ENCODE results near the gene COA7. TPM values are rescaled to one million over a fixed set of nuclear protein-coding genes. Genes with fewer than 3 reads are reported as not detected.

Gene COA7
- total and polyA plus RNA-seq, 4 experiments from 2014 or later, result 2.3 to 5.3 (median 3.4) TPM

DNA sequence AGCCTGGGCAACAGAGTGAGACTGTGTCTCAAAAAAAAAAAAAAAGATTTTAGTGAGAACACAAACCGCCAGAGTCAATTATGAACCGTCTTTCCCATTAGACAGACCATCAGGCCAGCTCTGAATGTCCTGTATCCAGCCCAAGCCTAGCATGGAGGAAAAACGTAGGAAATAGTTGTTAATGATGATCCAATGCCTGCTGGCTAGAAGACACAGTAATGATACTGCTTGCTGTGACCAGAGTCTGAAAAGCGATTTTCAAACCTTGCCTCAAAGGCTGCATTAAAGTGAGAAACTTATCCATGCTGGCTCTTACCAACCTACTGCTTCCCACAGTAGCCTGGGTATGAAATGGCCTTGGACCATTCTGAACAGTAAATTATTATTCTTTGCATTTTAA lies 17.0 kb downstream of the COA7 start:
- ChIA-PET POLR2A (ENCODE audit: partially characterized antibody) (no interaction called here), CTCF (ENCODE audit: partially characterized antibody) (no interaction called here)
- DNase-seq, result no peak
- Mint-ChIP-seq H3K27ac (peak overlapping the region in 1 of 7 donors; percentile 29), H3K27me3 (no peaks in the 10 kb centered on the region), H3K4me1 (peaks cover 3 to 11% (median 7%) of the 10 kb centered on the region in 4 donors), H3K9me3 (no peaks in the 10 kb centered on the region), H3K4me3 (no peak overlapping the region), H3K36me3 (peaks cover 11 to 29% of the 10 kb centered on the region in 2 donors)
- Histone ChIP-seq H3K36me3 (ENCODE audit: insufficient read depth, low read length) (no peaks in the 10 kb centered on the region), H3K27me3 (ENCODE audit: insufficient read depth, low read length) (no peaks in the 10 kb centered on the region), H3K4me1 (ENCODE audit: insufficient read depth, low read length) (peaks cover 6% of the 10 kb centered on the region), H3K9me3 (ENCODE audit: control insufficient read depth in 1 of 2, low read length in 2 of 2) (no peaks in the 10 kb centered on the region), H3K27ac (ENCODE audit: low read depth, low read length) (no peak overlapping the region), H3K4me3 (ENCODE audit: low read length in 2 of 2) (no peak overlapping the region)
- intact Hi-C loops (cut with micrococcal nuclease), result loop anchor here (10.0 kb wide), 1 partner anchor 76 kb away; the partner anchor contains the start of gene GPX7

DNA sequence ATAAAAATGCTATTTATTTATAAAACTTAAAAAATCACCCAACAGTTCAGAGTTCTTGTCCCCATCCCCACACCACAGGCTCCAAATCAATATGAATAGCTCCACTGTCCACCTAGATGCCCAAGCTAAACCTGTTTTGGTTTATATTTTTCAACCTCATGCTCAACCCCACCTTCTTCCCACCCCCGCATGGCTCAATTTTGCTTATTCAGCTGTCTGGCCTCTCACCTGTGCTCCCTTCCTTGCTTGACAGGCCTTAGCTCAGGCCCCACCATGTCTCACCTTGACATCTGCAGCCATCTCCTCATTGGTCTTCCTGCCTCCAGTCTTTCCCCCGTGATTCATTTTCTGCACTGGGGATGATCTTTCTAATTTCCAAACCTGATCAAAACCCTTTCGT lies 17.8 kb downstream of the COA7 start:
- CTCF ChIA-PET (ENCODE audit: partially characterized antibody), result no interaction called here
- H3K4me1 Mint-ChIP-seq, result peaks cover 0 to 7% (median 2%) of the 10 kb centered on the region in 4 donors
- no peak overlapping the region for H3K4me3 ChIP-seq (ENCODE audit: low read length in 2 of 2)
- H3K36me3 Mint-ChIP-seq, result peaks cover 11 to 28% of the 10 kb centered on the region in 2 donors
- H3K27ac Mint-ChIP-seq, result peak overlapping the region in 6 of 7 donors; percentile 5 to 82 (median 53)
- no peaks in the 10 kb centered on the region for H3K36me3 ChIP-seq (ENCODE audit: insufficient read depth, low read length)
- H3K27me3 Mint-ChIP-seq, result no peaks in the 10 kb centered on the region
- H3K4me1 ChIP-seq (ENCODE audit: insufficient read depth, low read length), result no peaks in the 10 kb centered on the region
- POLR2A ChIA-PET (ENCODE audit: partially characterized antibody), result no interaction called here
- no peak overlapping the region for H3K27ac ChIP-seq (ENCODE audit: low read depth, low read length)
- intact Hi-C loops (cut with micrococcal nuclease), result loop anchor here (10.0 kb wide), 1 partner anchor 76 kb away; the partner anchor contains the start of gene GPX7
- no peak overlapping the region for H3K4me3 Mint-ChIP-seq
- no peaks in the 10 kb centered on the region for H3K27me3 ChIP-seq (ENCODE audit: insufficient read depth, low read length)
- no peaks in the 10 kb centered on the region for H3K9me3 Mint-ChIP-seq
- H3K9me3 ChIP-seq (ENCODE audit: control insufficient read depth in 1 of 2, low read length in 2 of 2), result no peaks in the 10 kb centered on the region
- DNase-seq, result no peak

DNA sequence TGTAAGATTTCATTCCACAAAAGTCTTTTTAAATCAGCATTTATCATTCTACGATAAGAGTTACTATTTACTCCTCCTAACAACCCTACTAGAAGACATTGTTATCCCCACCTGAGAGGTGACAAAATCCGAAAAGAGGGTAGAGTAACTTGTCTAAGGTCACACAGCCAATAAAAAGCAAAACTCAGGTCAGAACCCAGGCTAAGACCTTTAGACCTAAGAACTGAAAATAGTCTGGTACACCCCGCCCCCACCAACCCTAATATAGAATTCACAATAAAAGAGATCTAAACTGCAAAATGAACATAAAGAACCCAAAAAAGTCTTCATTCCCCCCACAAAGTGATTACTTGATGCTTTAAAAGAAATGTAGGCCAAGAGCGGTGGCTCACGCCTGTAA lies 18.6 kb downstream of the COA7 start:
- Histone ChIP-seq H3K4me3 (ENCODE audit: low read length in 2 of 2) (no peak overlapping the region), H3K27me3 (ENCODE audit: insufficient read depth, low read length) (no peaks in the 10 kb centered on the region), H3K4me1 (ENCODE audit: insufficient read depth, low read length) (peaks cover 3% of the 10 kb centered on the region), H3K9me3 (ENCODE audit: control insufficient read depth in 1 of 2, low read length in 2 of 2) (no peaks in the 10 kb centered on the region), H3K27ac (ENCODE audit: low read depth, low read length) (no peak overlapping the region), H3K36me3 (ENCODE audit: insufficient read depth, low read length) (peaks cover 4% of the 10 kb centered on the region)
- DNase-seq, result no peak
- Mint-ChIP-seq H3K9me3 (no peaks in the 10 kb centered on the region), H3K4me3 (no peak overlapping the region), H3K27ac (peak overlapping the region in 4 of 7 donors; percentile 25 to 70 (median 53)), H3K36me3 (peaks cover 18 to 35% of the 10 kb centered on the region in 2 donors), H3K4me1 (peaks cover 0 to 8% (median 6%) of the 10 kb centered on the region in 4 donors), H3K27me3 (no peaks in the 10 kb centered on the region)
- CTCF ChIA-PET (ENCODE audit: partially characterized antibody), result no interaction called here
- intact Hi-C loops (cut with micrococcal nuclease), result no loop called here
- POLR2A ChIA-PET (ENCODE audit: partially characterized antibody), result no interaction called here

DNA sequence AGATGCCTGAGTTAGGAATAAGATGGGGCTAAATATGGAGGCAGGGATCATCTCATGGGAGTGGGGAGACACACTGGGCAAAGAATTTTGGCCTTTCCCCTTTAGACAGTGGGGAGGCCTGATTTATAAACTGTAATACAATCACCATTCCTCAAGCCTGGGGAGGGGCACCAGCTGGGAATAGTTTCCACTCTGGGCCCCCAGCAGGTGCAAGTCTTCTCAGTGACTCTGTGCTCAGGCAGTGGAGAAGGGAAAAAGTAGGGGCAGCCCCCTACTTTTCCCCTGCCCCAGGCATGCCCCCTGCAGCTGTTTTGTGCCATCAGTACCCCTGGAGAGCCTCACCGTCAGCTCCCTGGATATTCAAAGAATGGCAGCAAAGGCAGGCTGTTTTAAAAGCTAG lies 19.1 kb downstream of the COA7 start:
- H3K36me3 ChIP-seq (ENCODE audit: insufficient read depth, low read length), result peaks cover 6% of the 10 kb centered on the region
- Mint-ChIP-seq H3K4me3 (no peak overlapping the region), H3K36me3 (peaks cover 18 to 36% of the 10 kb centered on the region in 2 donors), H3K9me3 (no peaks in the 10 kb centered on the region), H3K4me1 (peaks cover 0 to 11% (median 8%) of the 10 kb centered on the region in 4 donors), H3K27ac (peak overlapping the region in 4 of 7 donors; percentile 57 to 80 (median 68)), H3K27me3 (no peaks in the 10 kb centered on the region)
- H3K4me3 ChIP-seq (ENCODE audit: low read length in 2 of 2), result no peak overlapping the region
- POLR2A ChIA-PET (ENCODE audit: partially characterized antibody), result no interaction called here
- H3K4me1 ChIP-seq (ENCODE audit: insufficient read depth, low read length), result peaks cover 7% of the 10 kb centered on the region
- no peak for DNase-seq
- CTCF ChIA-PET (ENCODE audit: partially characterized antibody), result no interaction called here
- no peak overlapping the region for H3K27ac ChIP-seq (ENCODE audit: low read depth, low read length)
- no peaks in the 10 kb centered on the region for H3K27me3 ChIP-seq (ENCODE audit: insufficient read depth, low read length)
- intact Hi-C loops (cut with micrococcal nuclease), result no loop called here
- H3K9me3 ChIP-seq (ENCODE audit: control insufficient read depth in 1 of 2, low read length in 2 of 2), result no peaks in the 10 kb centered on the region

DNA sequence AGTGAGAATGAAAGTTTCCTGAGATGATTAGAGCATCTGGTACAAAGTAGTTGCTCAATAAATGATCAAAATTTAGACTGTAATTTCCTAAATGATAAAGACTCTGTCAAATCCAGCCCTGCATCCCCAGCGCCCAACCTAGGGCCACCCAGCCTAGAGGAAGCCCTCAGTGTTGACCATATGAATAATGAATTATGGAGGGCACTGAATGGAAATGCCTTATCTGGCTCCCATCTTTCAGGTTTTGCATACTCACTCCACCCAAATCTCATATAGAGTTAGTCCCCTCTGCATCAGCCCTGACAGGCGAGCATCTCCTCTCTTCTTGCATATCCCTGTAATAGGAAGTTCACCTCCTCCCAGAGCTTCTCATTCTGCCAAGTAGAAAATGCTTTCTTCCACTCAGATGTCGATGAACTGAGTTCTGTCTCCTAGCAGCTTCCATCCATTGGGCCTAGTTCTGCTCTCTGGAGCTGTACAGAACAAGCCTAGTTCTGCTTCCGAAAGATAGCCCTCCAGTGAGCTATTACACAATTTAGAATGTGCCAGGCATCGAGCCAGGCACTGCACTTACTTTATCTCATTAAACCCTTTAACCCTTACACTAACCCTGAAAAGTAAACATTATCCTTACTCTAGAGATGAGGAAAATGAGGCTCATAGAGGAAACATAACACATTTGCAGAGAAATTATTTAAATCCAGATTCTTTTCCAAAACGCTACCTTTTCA lies 20.9 kb downstream of the COA7 start:
- Histone ChIP-seq H3K27ac (ENCODE audit: low read depth, low read length) (no peak overlapping the region), H3K9me3 (ENCODE audit: control insufficient read depth in 1 of 2, low read length in 2 of 2) (no peaks in the 10 kb centered on the region), H3K4me3 (ENCODE audit: low read length in 2 of 2) (no peak overlapping the region), H3K4me1 (ENCODE audit: insufficient read depth, low read length) (peaks cover 7% of the 10 kb centered on the region), H3K27me3 (ENCODE audit: insufficient read depth, low read length) (no peaks in the 10 kb centered on the region), H3K36me3 (ENCODE audit: insufficient read depth, low read length) (peaks cover 6% of the 10 kb centered on the region)
- H3K9me3 Mint-ChIP-seq, result no peaks in the 10 kb centered on the region
- intact Hi-C loops (cut with micrococcal nuclease), result no loop called here
- peaks cover 17 to 40% of the 10 kb centered on the region in 2 donors for H3K36me3 Mint-ChIP-seq
- ChIA-PET POLR2A (ENCODE audit: partially characterized antibody) (no interaction called here), CTCF (ENCODE audit: partially characterized antibody) (no interaction called here)
- peak overlapping the region in 6 of 7 donors; percentile 9 to 79 (median 17) for H3K27ac Mint-ChIP-seq
- DNase-seq, result no peak
- H3K27me3 Mint-ChIP-seq, result no peaks in the 10 kb centered on the region
- no peak overlapping the region for H3K4me3 Mint-ChIP-seq
- H3K4me1 Mint-ChIP-seq, result peaks cover 3 to 11% (median 8%) of the 10 kb centered on the region in 4 donors

DNA sequence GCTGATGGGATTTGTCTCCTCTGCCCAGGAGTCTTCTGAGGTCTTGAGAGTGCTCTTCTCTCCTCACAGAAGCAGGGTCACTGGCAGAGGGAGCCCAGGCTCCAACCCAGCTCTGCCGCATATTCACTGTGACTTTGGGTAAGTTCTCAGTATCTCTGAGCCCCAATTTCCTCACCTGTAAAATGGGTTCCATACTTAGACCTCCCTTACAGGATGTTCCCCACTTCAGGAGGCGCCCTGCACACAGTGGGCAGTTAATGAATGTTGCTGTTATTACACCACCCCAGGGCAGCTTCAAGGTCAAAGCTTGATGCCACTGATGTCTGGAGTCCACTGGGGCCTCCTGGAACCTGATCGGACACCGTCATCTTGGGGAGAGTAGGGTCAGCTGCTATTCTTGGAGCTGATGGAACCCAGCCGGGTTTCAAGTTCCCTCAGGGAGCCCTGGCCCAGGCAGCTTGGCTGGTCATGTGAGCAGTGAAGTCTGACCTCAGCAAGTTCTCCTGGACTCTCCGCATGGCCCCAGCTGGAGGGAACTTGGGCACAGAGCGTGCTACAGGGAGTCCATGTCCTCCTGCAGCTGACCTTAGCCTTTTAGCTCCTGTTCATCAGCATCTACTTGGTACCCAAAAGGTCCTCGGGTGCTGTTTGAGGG lies 21.8 kb downstream of the COA7 start:
- CTCF ChIA-PET (ENCODE audit: partially characterized antibody), result interaction anchor here (1.3 kb wide), 1 partner anchor 10 kb away, joined by 5 read pairs; no protein-coding TSS in a partner anchor

More for the DNA sequence above, 21.8 kb downstream of the COA7 start:
- H3K9me3 Mint-ChIP-seq, result no peaks in the 10 kb centered on the region
- intact Hi-C loops (cut with micrococcal nuclease), result no loop called here
- H3K4me1 Mint-ChIP-seq, result peaks cover 3 to 11% (median 8%) of the 10 kb centered on the region in 4 donors
- peak overlapping the region in 1 of 7 donors; percentile 15 for H3K27ac Mint-ChIP-seq
- H3K36me3 Mint-ChIP-seq, result peaks cover 17 to 40% of the 10 kb centered on the region in 2 donors
- DNase-seq, result no peak
- no peak overlapping the region for H3K4me3 Mint-ChIP-seq
- H3K36me3 ChIP-seq (ENCODE audit: insufficient read depth, low read length), result peaks cover 6% of the 10 kb centered on the region
- no peaks in the 10 kb centered on the region for H3K27me3 ChIP-seq (ENCODE audit: insufficient read depth, low read length)
- no peak overlapping the region for H3K4me3 ChIP-seq (ENCODE audit: low read length in 2 of 2)
- POLR2A ChIA-PET (ENCODE audit: partially characterized antibody), result no interaction called here
- no peaks in the 10 kb centered on the region for H3K9me3 ChIP-seq (ENCODE audit: control insufficient read depth in 1 of 2, low read length in 2 of 2)
- H3K27ac ChIP-seq (ENCODE audit: low read depth, low read length), result no peak overlapping the region
- H3K27me3 Mint-ChIP-seq, result no peaks in the 10 kb centered on the region
- peaks cover 7% of the 10 kb centered on the region for H3K4me1 ChIP-seq (ENCODE audit: insufficient read depth, low read length)
